HUES6 (cell line): ENCODE measurements around the gene SMIM36.
"Not testable (repeated sequence)": the region's sequence is repeated elsewhere in the genome, so short reads cannot be mapped to it uniquely, and the experiment has no call there.

Experiments used
- H3K27ac ChIP-seq: 2 replicates; pipeline ENCODE4 v1.7.0; 2013; ENCODE audit warnings: low read depth, mild to moderate bottlenecking, low read length, inconsistent platforms
- H3K27me3 ChIP-seq: 2 replicates; pipeline ENCODE4 v1.6.1; 2013; ENCODE audit warnings: low read length; ENCODE audit not compliant: control insufficient read depth, insufficient read depth
- H3K36me3 ChIP-seq: 2 replicates; pipeline ENCODE4 v1.6.1; 2013; ENCODE audit warnings: low read length; ENCODE audit not compliant: control insufficient read depth, insufficient read depth
- H3K4me1 ChIP-seq: 2 replicates; pipeline ENCODE4 v1.6.1; 2013; ENCODE audit warnings: low read length; ENCODE audit not compliant: control insufficient read depth, insufficient read depth
- H3K4me3 ChIP-seq: 2 replicates; pipeline ENCODE4 v1.5.1; 2013; ENCODE audit warnings: low read depth, low read length
- H3K9ac ChIP-seq: one replicate; pipeline ENCODE4 v1.6.1; 2013; ENCODE audit warnings: mild to moderate bottlenecking, low read length
- H3K9me3 ChIP-seq: 2 replicates; pipeline ENCODE4 v1.6.1; 2013; ENCODE audit warnings: low read depth, low read length; ENCODE audit not compliant: control insufficient read depth, insufficient read depth

The SMIM36 gene

DNA sequence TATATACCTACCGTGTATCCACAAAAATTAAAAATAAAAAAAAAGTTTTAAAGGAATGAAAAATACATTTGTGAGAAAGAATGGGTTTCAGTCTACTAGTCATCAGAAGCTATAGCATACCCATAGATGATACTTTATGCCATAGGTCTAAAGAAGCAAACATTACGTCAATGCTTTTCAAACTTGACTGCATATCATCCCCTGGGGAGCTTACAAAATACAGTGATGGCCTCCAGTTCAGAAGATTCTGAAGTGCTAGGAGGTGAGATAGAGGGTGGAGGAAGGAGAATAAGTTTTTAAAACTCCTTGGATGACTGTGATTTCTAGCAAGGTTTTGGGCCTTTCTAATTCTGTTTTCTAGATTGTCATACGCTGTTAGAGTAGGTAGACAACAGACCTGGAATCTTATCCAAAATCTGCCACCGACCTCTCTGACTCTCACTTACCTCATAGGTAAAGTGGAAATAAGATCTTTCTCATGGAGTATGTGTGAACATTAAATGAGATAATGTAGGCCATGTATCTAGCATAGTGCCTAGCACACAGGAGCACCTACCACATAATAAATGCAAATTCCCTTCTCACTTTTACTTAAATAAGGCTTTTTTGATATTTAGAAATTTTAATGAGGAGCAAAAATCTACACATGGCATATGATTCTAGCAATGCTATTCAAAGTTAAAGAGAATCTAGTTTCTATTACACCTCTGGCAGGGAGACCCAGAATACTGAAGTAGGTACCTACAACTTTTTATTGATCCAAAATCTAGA lies 102.0 kb downstream of the SMIM36 start:
- Histone ChIP-seq H3K9ac (no peak overlapping the region), H3K4me1 (no peaks in the 10 kb centered on the region), H3K9me3 (no peaks in the 10 kb centered on the region), H3K27ac (no peak overlapping the region), H3K27me3 (no peaks in the 10 kb centered on the region), H3K36me3 (peaks cover 92% of the 10 kb centered on the region), H3K4me3 (no peak overlapping the region)

- Histone ChIP-seq H3K9ac (no peak overlapping the region), H3K4me3 (no peak overlapping the region), H3K9me3 (no peaks in the 10 kb centered on the region), H3K36me3 (peaks cover 91% of the 10 kb centered on the region), H3K27me3 (no peaks in the 10 kb centered on the region), H3K27ac (no peak overlapping the region), H3K4me1 (no peaks in the 10 kb centered on the region)
Measured at GRCh38 chr17:55407641-55408566, 103.3 kb downstream of the SMIM36 start.

GRCh38 chr17:55405600-55405999 lies 105.7 kb downstream of the SMIM36 start:
- Histone ChIP-seq H3K27ac (no peak overlapping the region), H3K9ac (no peak overlapping the region), H3K4me3 (no peak overlapping the region), H3K4me1 (no peaks in the 10 kb centered on the region), H3K36me3 (peaks cover 91% of the 10 kb centered on the region), H3K9me3 (no peaks in the 10 kb centered on the region), H3K27me3 (no peaks in the 10 kb centered on the region)

- H3K36me3 ChIP-seq: peaks cover 90% of the 10 kb centered on the region
Measured at GRCh38 chr17:55404197-55404596, 107.1 kb downstream of the SMIM36 start.

DNA sequence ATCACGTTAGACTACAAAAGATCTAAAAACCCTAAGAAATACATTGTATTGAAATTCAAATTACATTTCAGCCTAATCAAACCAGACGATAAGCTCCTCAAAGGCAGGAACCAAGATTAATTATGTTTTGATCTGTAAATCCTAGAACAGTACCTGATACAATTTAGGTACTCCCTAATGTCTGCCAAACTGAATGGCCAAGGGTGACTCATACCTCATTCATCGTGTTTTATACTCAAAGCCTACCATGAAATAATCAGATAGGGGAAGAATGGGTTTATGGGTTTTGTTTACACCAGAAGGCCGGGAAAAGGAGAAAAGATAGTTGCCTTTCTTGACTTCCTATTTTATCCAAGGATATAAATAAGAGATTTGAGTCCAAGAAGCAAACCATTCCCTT lies 108.9 kb downstream of the SMIM36 start:
- H3K27me3 ChIP-seq: no peaks in the 10 kb centered on the region
- no peak overlapping the region for H3K4me3 ChIP-seq
- H3K9ac ChIP-seq: no peak overlapping the region
- H3K9me3 ChIP-seq: no peaks in the 10 kb centered on the region
- H3K36me3 ChIP-seq: peaks cover 82% of the 10 kb centered on the region
- H3K27ac ChIP-seq: no peak overlapping the region
- no peaks in the 10 kb centered on the region for H3K4me1 ChIP-seq

More at GRCh38 chr17:55404197-55404596, 107.1 kb downstream of the SMIM36 start:
- not testable (repeated sequence) for H3K9me3 ChIP-seq, H3K4me1 ChIP-seq, H3K27me3 ChIP-seq, H3K27ac ChIP-seq, H3K9ac ChIP-seq, H3K4me3 ChIP-seq
